GM18868 (cell line): Measurements from ENCODE around the gene ARHGEF19.

ENCODE experiments used
- ATAC-seq: cut with Tn5 transposase; IDR thresholded peaks from one replicate; pipeline ENCODE4 v1.9.1; 2021; ENCODE audit warnings: mild to moderate bottlenecking, moderate library complexity; ENCODE audit not compliant: unreplicated experiment

ARHGEF19 gene

GRCh38 chr1:16183765-16184556, 28.5 kb downstream of the ARHGEF19 start:
- ATAC-seq: no peak

GRCh38 chr1:16183179-16183578, 29.3 kb downstream of the ARHGEF19 start:
- ATAC-seq: no peak

- ATAC-seq: no peak
Measured at GRCh38 chr1:16181887-16182719, 30.3 kb downstream of the ARHGEF19 start.

GRCh38 chr1:16180291-16180824, 32.1 kb downstream of the ARHGEF19 start:
- no peak for ATAC-seq

GRCh38 chr1:16178596-16179497, 33.6 kb downstream of the ARHGEF19 start:
- no peak for ATAC-seq

GRCh38 chr1:16177306-16177705, 35.1 kb downstream of the ARHGEF19 start:
- ATAC-seq: no peak

- ATAC-seq: no peak
Measured at GRCh38 chr1:16176653-16177052, 35.8 kb downstream of the ARHGEF19 start.

GRCh38 chr1:16175610-16176553, 36.6 kb downstream of the ARHGEF19 start:
- ATAC-seq: no peak

GRCh38 chr1:16174886-16175598, 37.4 kb downstream of the ARHGEF19 start:
- ATAC-seq: no peak

GRCh38 chr1:16174261-16174868, 38.1 kb downstream of the ARHGEF19 start:
- no peak for ATAC-seq

GRCh38 chr1:16173447-16174260, 38.8 kb downstream of the ARHGEF19 start:
- ATAC-seq: no peak

GRCh38 chr1:16172964-16173446, 39.4 kb downstream of the ARHGEF19 start:
- no peak for ATAC-seq

- ATAC-seq: no peak
Measured at GRCh38 chr1:16172218-16172830, 40.1 kb downstream of the ARHGEF19 start.

GRCh38 chr1:16171314-16172151, 40.9 kb downstream of the ARHGEF19 start:
- no peak for ATAC-seq

GRCh38 chr1:16170283-16170673, 42.2 kb downstream of the ARHGEF19 start:
- no peak for ATAC-seq

GRCh38 chr1:16168622-16169360, 43.7 kb downstream of the ARHGEF19 start:
- no peak for ATAC-seq
